NCI-H187 (cell line): ENCODE measurements around the gene SOWAHB.

Source experiments
- DNase-seq, 2 experiments: peaks; one replicate each; lab custom pipeline; 2025; lab: John Stamatoyannopoulos, UW

Gene SOWAHB

DNA sequence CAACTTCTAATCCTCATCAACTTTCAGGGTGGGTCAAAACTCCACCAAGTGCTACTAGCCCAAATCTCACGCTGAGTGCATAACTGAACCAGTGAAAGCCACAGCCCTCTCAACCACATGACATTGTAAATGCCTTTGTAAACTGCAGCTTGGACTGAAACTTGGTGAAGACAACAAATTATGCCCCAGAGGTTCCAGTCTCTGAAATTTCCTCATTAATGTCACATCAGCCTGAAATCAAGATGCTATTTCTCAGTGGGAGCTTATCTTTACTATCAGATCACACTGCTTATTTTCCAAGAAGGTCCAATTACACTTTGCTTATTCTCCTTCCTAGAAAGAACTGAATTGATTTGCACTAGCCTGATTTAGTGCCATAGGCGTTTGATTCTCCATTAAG lies 46.6 kb downstream of the SOWAHB start:
- no peak for DNase-seq

DNA sequence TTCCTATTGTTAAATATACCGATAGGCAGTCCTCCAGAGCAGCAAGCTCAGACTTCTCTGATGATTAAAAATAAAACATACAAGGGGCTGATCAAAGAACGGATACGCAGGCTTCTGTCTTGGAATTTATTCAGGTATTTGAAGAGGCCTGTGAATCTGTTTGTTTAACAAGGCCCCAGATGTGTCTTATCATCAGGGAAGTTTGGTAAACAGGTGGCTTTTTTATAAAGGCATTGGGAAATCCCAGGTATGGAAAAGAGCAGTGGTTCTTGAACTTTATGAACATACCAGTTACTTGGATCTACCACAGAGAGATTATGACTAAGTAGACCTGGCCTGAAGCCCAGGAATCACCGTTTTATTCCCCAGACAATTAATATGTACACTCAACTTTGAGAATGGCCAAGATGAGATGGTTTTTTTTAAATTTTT lies 47.9 kb downstream of the SOWAHB start:
- no peak for DNase-seq
